Measurements from ENCODE around the gene ZNF724.

- TF ChIP-seq CTCF (IDR thresholded peaks at IDR 0.05) = no peak
- no peak for TF ChIP-seq POLR2A (IDR thresholded peaks at IDR 0.05)
These were observed 31.6 kb upstream of the ZNF724 start for GRCh38 chr19:23281663-23282276.

Measured in esophagus squamous epithelium (tissue), 4 donors.